ENCODE results near the gene KRT9. TPM values are rescaled to one million over a fixed set of nuclear protein-coding genes. Genes with fewer than 3 reads are reported as not detected.
"Not testable (repeated sequence)": the region's sequence is repeated elsewhere in the genome, so short reads cannot be mapped to it uniquely, and the experiment has no call there.

The KRT9 gene
- total RNA-seq, 6 experiments from 2014 or later = not detected

DNA sequence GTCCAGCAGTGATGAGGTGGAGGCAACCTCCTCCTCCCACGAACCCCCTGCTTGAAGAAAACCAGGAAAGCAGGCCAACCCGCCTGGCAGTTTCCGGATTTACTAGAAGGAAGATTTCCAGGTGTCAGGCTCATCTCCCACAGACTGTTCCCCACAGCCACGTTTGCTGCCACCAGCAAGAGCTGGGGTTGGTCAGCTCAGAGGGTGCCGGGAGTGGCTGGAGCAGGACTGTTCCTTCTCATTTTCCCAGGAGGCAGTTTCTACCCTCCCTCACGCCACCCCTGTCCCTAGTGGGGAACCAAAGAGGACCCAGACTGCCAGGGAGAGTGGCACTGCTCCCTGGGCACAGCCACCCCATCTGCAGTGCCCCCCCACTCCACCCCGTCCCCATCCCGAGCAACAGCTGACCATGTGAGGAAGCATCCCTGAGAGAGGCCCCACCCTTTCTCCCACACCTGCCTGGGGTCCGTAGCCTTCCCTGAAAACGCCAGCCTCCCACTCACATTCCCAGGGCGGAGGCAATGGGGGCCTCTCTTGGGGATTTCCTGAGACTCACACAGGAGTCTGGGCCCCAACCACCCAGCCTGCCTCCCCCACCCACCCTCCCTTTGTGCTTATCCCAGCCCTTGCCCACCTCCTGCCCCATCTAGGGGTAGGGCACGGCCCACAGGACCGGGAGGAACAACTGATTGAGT is 46.6 kb upstream of the KRT9 start:
- TF ChIP-seq, protein P1, sequence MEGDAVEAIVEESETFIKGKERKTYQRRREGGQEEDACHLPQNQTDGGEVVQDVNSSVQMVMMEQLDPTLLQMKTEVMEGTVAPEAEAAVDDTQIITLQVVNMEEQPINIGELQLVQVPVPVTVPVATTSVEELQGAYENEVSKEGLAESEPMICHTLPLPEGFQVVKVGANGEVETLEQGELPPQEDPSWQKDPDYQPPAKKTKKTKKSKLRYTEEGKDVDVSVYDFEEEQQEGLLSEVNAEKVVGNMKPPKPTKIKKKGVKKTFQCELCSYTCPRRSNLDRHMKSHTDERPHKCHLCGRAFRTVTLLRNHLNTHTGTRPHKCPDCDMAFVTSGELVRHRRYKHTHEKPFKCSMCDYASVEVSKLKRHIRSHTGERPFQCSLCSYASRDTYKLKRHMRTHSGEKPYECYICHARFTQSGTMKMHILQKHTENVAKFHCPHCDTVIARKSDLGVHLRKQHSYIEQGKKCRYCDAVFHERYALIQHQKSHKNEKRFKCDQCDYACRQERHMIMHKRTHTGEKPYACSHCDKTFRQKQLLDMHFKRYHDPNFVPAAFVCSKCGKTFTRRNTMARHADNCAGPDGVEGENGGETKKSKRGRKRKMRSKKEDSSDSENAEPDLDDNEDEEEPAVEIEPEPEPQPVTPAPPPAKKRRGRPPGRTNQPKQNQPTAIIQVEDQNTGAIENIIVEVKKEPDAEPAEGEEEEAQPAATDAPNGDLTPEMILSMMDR (IDR thresholded peaks at IDR 0.05) = no peak
- no peak for TF ChIP-seq POLR2A (IDR thresholded peaks at IDR 0.05)

DNA sequence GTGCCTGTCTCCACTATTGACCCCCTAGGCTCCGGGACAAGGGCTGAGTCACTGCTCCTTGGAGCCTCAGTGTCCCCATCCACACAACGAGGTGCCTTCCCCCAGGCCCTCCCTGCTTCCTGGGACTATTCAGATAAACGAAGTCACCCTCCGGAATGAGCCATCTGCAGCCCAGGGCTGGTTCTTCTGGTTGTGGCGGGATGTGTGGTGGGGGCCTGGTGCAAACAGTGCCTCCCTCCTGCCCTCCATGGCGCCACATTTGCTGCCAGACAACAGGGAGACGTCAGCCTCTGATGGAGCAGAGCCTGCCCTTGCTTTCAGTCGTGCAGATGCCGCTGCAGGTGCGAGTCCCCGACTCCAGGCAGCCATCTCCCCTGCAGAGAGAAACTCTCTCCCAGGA is 45.8 kb upstream of the KRT9 start:
- Histone ChIP-seq H3K4me1 (no peaks in the 10 kb centered on the region), H3K36me3 (no peaks in the 10 kb centered on the region), H3K9me3 (no peaks in the 10 kb centered on the region), H3K27me3 (no peaks in the 10 kb centered on the region), H3K27ac (no peak overlapping the region), H3K4me3 (no peak overlapping the region)
- WGBS (ENCODE audit: insufficient coverage, low coverage, low lambda C conversion rate, missing lambda C conversion rate) = no CpG with 5 or more reads among the region's 11 CpGs
- ATAC-seq (no peak), DNase-seq (peak in 1 of 3 donors; percentile 20)
- intact Hi-C loops (cut with DNase I) = no loop called here
- TF ChIP-seq, protein P1 (IDR thresholded peaks at IDR 0.05) = no peak
- no peak for TF ChIP-seq POLR2A (IDR thresholded peaks at IDR 0.05)

More for the DNA sequence above, 46.6 kb upstream of the KRT9 start:
- H3K27me3 ChIP-seq = no peaks in the 10 kb centered on the region
- no peaks in the 10 kb centered on the region for H3K4me1 ChIP-seq
- H3K36me3 ChIP-seq = no peaks in the 10 kb centered on the region
- DNase-seq (peak in 1 of 3 donors; percentile 31), ATAC-seq (peak in 1 of 4 donors; percentile 14)
- H3K27ac ChIP-seq = no peak overlapping the region
- H3K4me3 ChIP-seq = no peak overlapping the region
- no peaks in the 10 kb centered on the region for H3K9me3 ChIP-seq
- intact Hi-C loops (cut with DNase I) = no loop called here
- 43% methylated on average over 3 of the region's 13 CpGs for WGBS (ENCODE audit: insufficient coverage, low coverage, low lambda C conversion rate, missing lambda C conversion rate)

DNA sequence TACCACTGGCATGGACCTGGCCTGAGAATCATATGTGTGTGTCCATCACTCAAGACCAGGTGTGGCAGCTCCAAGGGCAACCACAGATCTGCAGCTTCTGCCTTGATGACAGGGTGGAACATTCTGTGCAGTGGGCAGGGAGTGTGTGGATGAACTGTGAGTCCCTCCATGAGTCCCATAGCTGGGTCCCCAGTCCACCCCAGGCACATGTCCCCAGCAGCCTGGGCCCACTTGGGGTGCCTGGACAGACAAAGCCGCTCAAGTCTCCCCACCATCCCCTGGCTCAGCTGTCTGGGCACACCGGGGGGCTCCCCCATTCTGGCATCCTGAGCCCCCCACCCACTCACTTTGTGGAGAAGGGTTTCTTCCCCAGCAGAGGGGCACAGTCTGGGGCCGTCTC is 45.3 kb upstream of the KRT9 start:
- TF ChIP-seq, protein P1 (IDR thresholded peaks at IDR 0.05) = no peak
- TF ChIP-seq POLR2A (IDR thresholded peaks at IDR 0.05) = no peak
- H3K4me3 ChIP-seq = no peak overlapping the region
- no peaks in the 10 kb centered on the region for H3K36me3 ChIP-seq
- DNase-seq (no peak), ATAC-seq (no peak)
- WGBS (ENCODE audit: insufficient coverage, low coverage, low lambda C conversion rate, missing lambda C conversion rate) = no CpG with 5 or more reads among the region's 3 CpGs
- no peak overlapping the region for H3K27ac ChIP-seq
- no peaks in the 10 kb centered on the region for H3K27me3 ChIP-seq
- intact Hi-C loops (cut with DNase I) = no loop called here
- no peaks in the 10 kb centered on the region for H3K4me1 ChIP-seq
- no peaks in the 10 kb centered on the region for H3K9me3 ChIP-seq

DNA sequence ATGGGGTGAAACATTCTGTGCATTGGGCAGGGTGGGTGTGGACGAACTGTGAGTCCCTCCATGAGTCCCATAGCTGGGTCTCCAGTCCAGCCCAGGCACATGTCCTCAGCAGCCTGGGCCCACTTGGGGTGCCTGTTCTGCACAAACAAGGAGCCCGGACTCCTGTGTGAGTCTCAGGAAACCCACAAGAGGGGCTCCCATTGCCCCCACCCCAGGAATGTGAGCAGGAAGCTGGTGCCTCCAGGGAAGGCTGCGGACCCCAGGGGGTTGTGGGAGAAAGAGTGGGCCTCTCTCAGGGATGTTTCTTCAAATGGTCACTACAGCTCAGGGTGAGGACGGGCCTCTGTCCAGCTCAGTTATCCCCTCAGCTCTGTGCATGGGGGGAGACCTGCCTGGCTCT is 44.6 kb upstream of the KRT9 start:
- H3K27ac ChIP-seq; intact Hi-C loops (cut with DNase I); H3K4me1 ChIP-seq; H3K27me3 ChIP-seq; H3K4me3 ChIP-seq; H3K36me3 ChIP-seq; H3K9me3 ChIP-seq; ATAC-seq: not testable (repeated sequence)
- DNase-seq = peak in 1 of 3 donors; percentile 16
- no CpG with 5 or more reads among the region's 4 CpGs for WGBS (ENCODE audit: insufficient coverage, low coverage, low lambda C conversion rate, missing lambda C conversion rate)

DNA sequence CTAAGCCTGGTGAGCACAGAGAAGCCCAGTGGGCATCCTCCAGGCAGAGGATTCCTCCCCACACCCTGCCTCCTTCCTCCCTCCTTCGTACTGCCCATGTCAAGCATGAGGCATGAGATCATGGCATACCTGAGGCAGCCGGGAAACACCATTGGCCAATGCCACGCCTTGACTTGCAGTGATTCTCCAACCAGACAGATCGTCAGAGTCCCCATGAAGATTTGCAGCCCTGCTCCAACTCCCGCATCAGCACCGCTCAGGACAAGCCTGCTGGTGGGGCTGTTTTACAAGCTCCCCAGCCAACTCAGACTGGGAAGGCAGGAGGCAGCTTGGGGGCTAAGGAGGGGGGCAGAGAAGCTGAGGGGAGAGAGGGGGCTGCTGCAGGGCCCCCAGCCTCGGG is 43.6 kb upstream of the KRT9 start:
- TF ChIP-seq, protein P1 (IDR thresholded peaks at IDR 0.05) = no peak
- no peak for TF ChIP-seq POLR2A (IDR thresholded peaks at IDR 0.05)
- Histone ChIP-seq H3K27ac (no peak overlapping the region), H3K4me3 (no peak overlapping the region), H3K4me1 (no peaks in the 10 kb centered on the region), H3K36me3 (no peaks in the 10 kb centered on the region), H3K27me3 (no peaks in the 10 kb centered on the region), H3K9me3 (no peaks in the 10 kb centered on the region)
- intact Hi-C loops (cut with DNase I) = no loop called here
- DNase-seq = peak in 1 of 3 donors; percentile 47
- 55% methylated on average over 4 of the region's 7 CpGs for WGBS (ENCODE audit: insufficient coverage, low coverage, low lambda C conversion rate, missing lambda C conversion rate)
- no peak for ATAC-seq

DNA sequence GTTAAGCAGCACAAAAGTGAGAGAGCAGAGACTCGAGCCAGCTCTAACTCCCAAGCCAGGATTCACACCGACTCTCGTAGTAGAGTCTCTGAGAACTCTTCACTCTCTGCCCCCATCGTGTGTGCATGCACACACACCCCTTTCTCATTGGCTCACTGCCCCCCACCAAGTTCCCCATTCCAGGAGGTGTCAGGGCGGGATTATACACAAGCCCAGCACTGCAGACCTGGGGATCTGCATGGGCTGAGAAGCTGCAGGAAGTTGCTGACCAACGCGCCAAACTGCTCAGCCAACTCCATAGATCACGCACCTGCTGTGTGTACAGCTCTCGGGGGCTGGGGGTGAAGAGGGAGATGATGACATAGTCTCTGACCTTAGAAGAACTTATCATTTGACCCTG is 42.9 kb upstream of the KRT9 start:
- ATAC-seq; H3K27ac ChIP-seq; H3K36me3 ChIP-seq; H3K4me3 ChIP-seq; intact Hi-C loops (cut with DNase I); H3K4me1 ChIP-seq; H3K27me3 ChIP-seq; H3K9me3 ChIP-seq; DNase-seq: not testable (repeated sequence)
- WGBS (ENCODE audit: insufficient coverage, low coverage, low lambda C conversion rate, missing lambda C conversion rate) = 21% methylated on average over 8 of the region's 9 CpGs

Data from right lobe of liver (tissue), 6 donors.